Activated CD8-positive, alpha-beta memory T cell treated with anti-CD3 and anti-CD28 coated beads, Interleukin-2, amount 50 U/mL, for 4 hours (primary cell): Measurements from ENCODE around the gene PPP6C.
A peak's percentile ranks its signal among the peaks of the same experiment; 100 is the strongest.
"Not testable (repeated sequence)": the region's sequence is repeated elsewhere in the genome, so short reads cannot be mapped to it uniquely, and the experiment has no call there.

ENCODE experiments used
- DNase-seq: peaks from one replicate; pipeline ENCODE4 v3.0.0-alpha.2; 2020

PPP6C gene

DNA sequence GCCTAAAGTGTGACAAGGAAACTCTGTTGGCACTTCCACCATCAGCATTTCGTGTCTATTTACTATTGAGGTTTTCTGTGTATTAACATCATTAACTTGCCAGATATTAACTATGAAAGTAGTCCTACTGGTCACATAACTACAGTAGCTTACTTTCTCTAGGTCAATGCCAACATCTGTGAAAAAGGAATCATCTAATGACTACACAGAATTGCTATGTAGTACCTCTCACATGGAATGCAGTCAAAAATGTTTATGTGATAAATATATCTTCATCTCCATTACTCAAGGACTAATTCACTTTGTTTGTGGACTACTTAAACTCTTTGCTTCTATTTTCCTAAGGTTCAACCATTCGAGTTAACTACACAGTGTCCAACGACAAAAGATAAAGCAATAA is 48.4 kb downstream of the PPP6C start:
- DNase-seq: no peak

- DNase-seq: no peak
Observed at GRCh38 chr9:125140576-125140975, 49.0 kb downstream of the PPP6C start.

DNA sequence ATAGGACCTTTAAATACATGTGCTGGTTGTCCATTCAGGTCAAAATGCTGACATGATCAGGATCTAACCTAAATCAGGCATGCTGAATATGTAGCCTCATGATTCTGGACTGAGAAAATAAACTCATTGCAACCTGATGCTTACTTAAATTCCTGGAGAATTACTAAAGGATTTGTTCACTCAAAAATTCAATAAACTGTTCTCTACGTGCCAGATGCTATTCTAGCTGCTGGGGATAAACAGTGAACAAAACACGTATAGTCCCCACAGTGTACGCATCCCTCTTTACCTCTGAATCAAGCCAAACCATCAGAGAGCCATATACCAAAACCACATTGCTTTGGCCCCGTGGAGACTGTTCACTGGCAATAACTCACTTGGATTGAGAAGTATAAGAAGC is 52.4 kb downstream of the PPP6C start:
- DNase-seq: no peak

GRCh38 chr9:125134976-125135375 is 54.6 kb downstream of the PPP6C start:
- DNase-seq: no peak

DNA sequence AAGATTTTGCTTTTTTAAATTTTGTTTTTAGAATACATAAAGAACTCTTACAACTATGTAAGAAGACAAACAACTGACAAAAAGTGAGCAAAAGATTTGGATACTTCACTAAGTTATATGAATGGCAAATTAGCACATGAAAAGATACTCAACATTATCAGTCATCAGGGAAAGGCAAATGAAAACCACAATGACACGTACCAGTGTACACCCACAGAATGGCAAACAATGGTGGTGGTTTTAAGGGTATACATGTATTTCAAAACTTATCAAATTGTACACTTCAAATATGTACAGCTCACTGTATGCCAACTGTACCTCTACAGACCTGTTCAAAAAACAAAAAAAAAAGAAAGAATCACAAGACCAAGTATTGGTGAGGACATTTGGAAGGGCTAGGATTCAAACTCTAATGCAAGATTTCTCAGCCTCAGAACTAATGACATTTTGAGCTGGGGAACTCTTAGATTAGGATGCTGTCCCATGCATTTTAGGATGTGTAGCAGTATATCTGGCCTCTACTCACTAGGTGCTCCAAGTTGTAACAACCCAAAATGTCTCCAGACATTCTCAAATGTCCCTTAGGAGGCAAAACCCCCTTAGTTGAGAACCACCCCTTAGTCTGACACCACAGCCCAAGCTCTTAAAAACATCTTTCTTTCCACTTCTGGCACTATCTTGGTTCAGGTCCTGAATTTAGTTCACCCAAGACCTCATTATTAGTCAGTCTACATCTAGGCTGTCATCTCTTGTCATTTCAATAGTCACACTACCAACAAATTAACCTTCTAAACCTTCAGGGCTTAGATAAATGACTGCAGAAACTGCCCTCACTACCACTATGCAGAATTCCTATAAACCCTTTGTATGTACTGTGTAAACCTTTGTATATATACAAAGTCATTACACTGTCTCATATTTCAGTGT is 55.9 kb downstream of the PPP6C start:
- DNase-seq: no peak

GRCh38 chr9:125131778-125132177 is 57.8 kb downstream of the PPP6C start:
- DNase-seq: no peak

- peak; percentile 68 for DNase-seq
Observed at GRCh38 chr9:125126019-125126746, 63.4 kb downstream of the PPP6C start.

DNA sequence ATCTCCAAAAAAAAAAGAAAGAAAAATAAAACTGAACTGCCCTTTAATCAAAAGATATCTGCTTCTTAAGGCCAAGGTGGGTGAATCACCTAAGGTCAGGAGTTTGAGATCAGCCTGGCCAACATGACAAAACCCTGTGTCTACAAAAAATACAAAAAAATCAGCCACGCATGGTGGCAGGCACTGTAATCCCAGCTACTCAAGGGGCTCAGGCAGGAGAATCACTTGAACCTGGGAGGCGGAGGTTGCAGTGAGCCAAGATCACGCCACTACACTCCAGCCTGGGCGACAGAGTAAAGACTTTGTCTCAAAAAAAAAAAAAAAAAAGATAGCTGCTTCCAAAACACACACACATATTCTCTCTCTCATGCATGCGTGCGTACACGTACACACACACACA is 64.1 kb downstream of the PPP6C start:
- DNase-seq: no peak

DNA sequence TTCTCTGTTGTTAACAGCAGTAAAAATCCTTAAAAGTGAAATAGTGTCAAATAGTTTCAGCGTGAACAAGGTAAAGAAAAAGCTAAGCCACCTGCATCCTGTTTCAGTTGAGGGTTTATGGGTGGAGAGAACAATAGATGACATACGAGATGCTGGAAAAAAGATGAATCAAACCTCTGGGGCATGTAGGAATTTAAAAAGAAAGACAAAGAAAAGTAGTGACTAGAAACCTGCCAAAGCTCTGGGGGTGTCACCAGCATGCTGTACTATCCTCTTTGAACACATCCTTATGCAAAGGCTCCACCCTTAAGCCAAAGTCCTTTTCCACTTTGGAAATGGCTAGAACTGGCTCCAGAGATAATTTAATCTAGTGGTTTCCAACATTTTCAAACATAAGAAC is 68.5 kb downstream of the PPP6C start:
- no peak for DNase-seq

DNA sequence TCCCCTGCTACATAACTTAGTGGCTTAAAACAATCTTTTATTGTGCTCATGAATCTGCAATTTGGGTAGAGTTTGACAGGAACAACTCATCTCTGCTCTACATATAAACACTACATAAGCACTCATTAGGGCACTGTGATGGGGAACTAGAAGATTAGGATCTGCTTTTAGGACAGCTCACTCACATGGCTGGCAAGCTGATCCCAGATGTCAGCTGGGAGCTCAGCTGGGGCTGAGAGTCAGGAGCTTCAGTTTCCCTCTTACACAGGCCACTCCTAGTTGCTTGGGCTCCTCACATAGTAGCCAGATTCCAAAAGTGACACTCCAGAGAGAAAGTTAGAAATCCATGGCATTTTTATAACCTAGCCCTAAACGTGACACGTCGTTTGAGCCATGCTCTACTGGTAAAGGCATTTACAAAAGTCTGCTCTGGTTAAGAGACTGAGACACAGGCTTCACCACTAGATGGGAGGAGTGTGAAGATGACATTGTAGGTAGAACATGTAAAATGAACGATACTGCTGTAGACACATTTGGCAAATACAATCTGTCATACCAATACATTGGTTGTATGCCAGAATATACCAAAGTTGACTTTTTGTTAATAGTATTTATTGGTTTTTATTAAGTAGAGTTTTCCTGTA is 69.8 kb downstream of the PPP6C start:
- DNase-seq: no peak

DNA sequence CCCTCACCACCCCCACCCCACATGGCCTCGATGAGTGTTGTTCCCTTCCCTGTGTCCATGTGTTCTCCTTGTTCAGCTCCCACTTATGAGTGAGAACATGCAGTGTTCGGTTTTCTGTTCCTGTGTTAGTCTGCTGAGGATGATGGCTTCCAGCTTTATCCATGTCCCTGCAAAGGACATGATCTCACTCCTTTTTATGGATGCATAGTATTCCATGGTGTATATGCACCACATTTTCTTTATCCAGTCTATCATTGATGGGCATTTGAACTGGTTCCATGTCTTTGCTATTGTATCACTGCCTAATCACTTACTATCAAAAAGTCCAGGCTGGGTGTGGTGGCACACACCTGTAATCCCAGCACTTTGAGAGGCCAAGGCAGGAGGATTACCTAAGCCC is 70.9 kb downstream of the PPP6C start:
- DNase-seq: not testable (repeated sequence)

DNA sequence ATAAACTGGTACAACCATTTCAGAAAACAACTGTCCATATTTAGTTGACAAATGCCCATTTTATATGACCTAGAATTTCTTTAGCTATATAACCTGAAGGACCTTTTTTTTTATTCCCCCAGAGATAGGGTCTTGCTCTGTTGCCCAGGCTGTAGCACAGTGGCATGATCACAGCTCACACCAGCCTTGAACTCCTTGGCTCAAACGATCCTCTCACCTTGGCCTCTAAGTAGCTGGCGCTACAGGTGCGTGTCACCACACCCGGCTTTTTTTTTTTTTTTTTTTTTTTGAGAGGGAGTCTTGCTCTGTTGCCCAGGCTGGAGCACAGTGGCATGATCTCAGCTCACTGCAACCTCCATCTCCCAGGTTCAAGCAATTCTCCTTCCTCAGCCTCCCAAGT is 75.1 kb downstream of the PPP6C start:
- DNase-seq: not testable (repeated sequence)

DNA sequence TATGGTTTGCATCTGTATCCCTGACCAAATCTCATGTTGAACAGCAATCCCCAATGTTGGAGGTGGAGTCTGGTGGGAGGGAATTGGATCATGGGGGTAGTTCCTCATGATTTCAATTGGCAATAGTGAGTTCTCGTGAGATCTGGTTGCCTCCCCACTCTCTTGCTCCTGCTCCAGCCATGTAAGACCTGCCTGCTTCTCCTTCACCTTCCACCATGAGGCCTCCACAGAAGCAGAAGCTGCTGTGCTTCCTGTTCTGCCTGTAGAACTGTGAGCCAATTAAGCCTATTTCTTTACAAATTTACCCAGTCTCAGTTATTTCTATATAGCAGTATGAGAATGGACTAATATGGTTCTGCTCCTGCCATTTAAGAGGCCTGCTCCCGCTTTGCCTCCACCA is 79.1 kb downstream of the PPP6C start:
- DNase-seq: no peak

DNA sequence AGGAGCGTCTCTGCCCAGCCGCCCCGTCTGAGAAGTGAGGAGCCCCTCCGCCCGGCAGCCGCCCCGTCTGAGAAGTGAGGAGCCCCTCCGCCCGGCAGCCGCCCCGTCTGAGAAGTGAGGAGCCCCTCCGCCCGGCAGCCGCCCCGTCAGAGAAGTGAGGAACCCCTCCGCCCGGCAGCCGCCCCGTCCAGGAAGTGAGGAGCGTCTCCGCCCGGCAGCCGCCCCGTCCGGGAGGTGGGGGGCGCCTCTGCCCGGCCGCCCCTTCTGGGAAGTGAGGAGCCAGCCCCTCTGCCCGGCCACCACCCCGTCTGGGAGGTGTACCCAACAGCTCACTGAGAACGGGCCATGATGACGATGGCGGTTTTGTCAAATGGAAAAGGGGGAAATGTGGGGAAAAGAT is 81.1 kb downstream of the PPP6C start:
- not testable (repeated sequence) for DNase-seq

DNA sequence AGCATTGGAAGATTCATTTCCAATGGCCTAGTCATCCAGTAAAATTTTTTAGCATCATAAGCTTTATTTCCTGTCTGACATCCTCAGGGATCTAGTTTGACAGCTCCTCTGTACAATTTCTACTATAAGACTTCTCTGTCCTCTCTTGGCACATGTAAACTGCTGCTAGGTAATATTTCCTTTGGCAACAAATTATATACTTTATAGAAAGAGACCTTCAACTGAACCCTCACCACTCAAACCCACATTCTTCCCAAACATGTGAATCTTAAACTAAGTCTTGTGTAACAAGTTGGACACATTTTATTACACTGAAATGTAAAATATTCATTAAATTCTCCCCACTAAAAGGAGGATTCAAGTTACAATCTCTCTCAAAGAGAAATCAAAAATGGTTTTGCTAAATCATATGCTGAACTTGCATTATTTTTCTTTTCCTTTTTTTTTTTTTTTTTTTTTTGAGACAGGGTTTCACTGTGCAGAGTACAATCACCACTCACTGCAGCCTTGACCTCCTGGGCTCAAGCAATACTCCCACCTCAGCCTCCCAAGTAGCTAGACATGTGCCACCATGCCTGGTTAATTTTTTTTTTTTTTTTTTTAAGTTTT is 83.2 kb downstream of the PPP6C start:
- DNase-seq: no peak

DNA sequence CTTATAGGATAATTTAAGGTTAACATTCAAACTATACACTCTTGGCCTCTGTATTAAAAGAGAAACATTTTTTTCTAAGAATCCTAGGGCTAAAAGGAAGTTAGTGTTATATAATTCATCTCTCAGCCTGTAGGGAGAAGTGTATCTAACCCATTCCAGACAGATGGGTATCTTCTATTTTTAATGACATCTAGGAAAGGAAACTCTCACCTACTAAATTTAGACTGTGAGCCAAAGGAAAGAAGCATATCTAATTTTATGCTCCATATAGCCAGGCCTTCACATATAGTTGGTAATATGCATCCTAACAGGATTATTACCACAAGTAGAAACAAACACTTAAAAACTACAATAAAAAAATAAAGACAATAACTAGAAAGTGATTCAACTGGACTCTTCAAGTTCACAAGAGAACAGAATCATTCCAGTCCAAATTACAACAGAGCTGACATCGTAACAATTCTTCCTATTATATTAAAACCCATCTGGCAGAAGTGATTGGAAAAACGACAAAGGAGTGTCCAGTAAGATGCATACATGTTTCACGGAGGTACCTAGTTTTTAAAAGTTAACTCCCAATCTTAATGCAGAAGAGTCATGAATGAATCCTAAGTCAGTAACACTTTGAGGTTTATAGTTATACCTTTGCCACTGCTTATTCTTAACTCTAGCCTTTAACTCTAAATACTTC is 85.7 kb downstream of the PPP6C start:
- no peak for DNase-seq

DNA sequence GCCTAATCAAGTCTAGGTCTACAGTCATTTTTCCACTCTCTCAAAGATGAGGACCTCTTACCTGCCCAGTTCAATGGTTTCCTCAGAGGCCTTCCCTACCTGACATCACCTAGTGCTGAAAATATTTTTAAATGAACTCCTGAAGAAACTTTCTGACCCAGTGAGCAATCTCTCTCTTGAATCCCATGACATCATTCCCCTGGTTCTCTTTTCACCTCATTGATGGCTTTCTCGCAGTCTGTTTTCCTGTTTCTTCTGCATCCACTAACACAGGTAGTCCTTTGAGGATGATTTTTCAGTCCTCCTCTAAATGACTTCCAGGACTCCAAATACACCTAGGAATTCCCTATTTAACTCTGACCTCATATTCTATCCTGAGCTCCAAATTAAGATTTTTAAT is 86.6 kb downstream of the PPP6C start:
- no peak for DNase-seq

DNA sequence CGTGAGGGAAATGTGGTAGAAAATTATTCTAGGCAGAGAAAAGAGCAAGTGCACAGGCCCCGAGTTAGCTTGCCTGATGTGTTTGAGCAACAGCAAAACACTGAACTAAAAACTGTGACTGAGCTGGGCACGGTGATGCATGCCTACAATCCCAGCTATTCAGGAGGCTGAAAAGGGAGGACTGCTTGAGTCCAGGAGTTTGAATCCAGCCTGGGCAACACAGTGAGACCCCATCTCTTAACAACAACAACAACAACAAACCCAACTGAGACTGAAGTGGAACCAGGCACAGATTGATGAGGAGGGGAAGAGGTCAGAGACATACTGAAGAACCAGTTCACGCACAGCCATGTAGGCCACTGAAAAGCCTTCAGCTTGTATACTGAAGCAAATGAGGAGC is 88.8 kb downstream of the PPP6C start:
- DNase-seq: no peak

- no peak for DNase-seq
Observed at GRCh38 chr9:125099816-125100215, 89.8 kb downstream of the PPP6C start.
